SK-N-SH (cell line): Measurements from ENCODE around the gene KIF21B.

Experiments used
- CHD2 ChIP-seq: fragments of 150-350 bp; IDR thresholded peaks from 2 replicates; pipeline ENCODE4 v1.6.1; 2018; ENCODE audit warnings: low read length; ENCODE audit not compliant: partially characterized antibody
- EZH2phosphoT487 ChIP-seq: fragments of 200-600 bp; sonication (generic); IDR thresholded peaks from 2 replicates; pipeline ENCODE4 v1.6.1; 2017; ENCODE audit warnings: low read depth, mixed run types, mild to moderate bottlenecking, antibody characterized with exemption, moderate library complexity, borderline replicate concordance
- FOXM1 ChIP-seq: IDR thresholded peaks from 2 replicates; pipeline ENCODE4 v1.4.0; 2012; ENCODE audit warnings: low read depth, mild to moderate bottlenecking
- RAD21 ChIP-seq: IDR thresholded peaks from 2 replicates; pipeline ENCODE4 v1.6.1; 2012; ENCODE audit warnings: mild to moderate bottlenecking, low read length
- SIN3A ChIP-seq: IDR thresholded peaks from 2 replicates; pipeline ENCODE4 v1.6.1; 2012; ENCODE audit warnings: low read depth, mild to moderate bottlenecking, low read length, moderate library complexity, borderline replicate concordance
- SMC3 ChIP-seq: IDR thresholded peaks from 2 replicates; pipeline ENCODE4 v1.6.1; 2012; ENCODE audit warnings: low read depth, low read length, improper control_type of control experiment
- TCF12 ChIP-seq: IDR thresholded peaks from 2 replicates; pipeline ENCODE4 v1.4.0; 2012
- TF ChIP-seq, protein P1 (sequence below): IDR thresholded peaks from 2 replicates; pipeline ENCODE4; 2012
- TF ChIP-seq, protein P2 (sequence below): fragments of 200-600 bp; sonication (generic); IDR thresholded peaks from 2 replicates; pipeline ENCODE4 v1.6.1; 2017; ENCODE audit warnings: antibody characterized with exemption, mild to moderate bottlenecking, moderate library complexity
- TF ChIP-seq, protein P3 (sequence below): IDR thresholded peaks from 2 replicates; pipeline ENCODE4 v1.4.0; 2012; ENCODE audit warnings: low read depth
- TF ChIP-seq, protein P4 (sequence below): fragments of 150-350 bp; IDR thresholded peaks from 2 replicates; pipeline ENCODE4 v1.6.1; 2017; ENCODE audit warnings: antibody characterized with exemption, low read length, low read depth, borderline replicate concordance

DNA sequence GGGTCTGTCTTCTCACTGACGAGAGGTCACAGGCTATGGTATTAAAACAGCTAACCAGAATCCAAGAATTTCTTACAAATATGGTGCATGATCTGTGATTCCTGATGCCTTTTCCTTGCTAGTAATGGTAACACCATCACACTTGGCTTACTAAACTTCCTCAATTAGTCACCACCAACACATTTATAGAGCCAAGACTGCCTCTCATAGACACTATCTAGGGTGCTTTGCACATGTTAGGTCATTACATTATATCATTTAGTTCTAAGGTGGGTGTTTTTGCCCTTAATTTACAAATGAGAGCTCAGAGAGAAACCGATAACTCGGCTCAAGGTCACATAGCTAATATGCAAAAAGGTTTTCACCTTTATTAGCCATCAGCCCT lies 8.7 kb downstream of the KIF21B start:
- TF ChIP-seq SMC3 (no peak), TCF12 (no peak), FOXM1 (no peak), RAD21 (no peak), EZH2phosphoT487 (no peak), CHD2 (no peak), SIN3A (no peak)
- TF ChIP-seq, protein P1, sequence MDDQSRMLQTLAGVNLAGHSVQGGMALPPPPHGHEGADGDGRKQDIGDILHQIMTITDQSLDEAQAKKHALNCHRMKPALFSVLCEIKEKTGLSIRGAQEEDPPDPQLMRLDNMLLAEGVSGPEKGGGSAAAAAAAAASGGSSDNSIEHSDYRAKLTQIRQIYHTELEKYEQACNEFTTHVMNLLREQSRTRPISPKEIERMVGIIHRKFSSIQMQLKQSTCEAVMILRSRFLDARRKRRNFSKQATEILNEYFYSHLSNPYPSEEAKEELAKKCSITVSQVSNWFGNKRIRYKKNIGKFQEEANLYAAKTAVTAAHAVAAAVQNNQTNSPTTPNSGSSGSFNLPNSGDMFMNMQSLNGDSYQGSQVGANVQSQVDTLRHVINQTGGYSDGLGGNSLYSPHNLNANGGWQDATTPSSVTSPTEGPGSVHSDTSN = no peak
- TF ChIP-seq, protein P2, sequence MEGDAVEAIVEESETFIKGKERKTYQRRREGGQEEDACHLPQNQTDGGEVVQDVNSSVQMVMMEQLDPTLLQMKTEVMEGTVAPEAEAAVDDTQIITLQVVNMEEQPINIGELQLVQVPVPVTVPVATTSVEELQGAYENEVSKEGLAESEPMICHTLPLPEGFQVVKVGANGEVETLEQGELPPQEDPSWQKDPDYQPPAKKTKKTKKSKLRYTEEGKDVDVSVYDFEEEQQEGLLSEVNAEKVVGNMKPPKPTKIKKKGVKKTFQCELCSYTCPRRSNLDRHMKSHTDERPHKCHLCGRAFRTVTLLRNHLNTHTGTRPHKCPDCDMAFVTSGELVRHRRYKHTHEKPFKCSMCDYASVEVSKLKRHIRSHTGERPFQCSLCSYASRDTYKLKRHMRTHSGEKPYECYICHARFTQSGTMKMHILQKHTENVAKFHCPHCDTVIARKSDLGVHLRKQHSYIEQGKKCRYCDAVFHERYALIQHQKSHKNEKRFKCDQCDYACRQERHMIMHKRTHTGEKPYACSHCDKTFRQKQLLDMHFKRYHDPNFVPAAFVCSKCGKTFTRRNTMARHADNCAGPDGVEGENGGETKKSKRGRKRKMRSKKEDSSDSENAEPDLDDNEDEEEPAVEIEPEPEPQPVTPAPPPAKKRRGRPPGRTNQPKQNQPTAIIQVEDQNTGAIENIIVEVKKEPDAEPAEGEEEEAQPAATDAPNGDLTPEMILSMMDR = no peak
- TF ChIP-seq, protein P3, sequence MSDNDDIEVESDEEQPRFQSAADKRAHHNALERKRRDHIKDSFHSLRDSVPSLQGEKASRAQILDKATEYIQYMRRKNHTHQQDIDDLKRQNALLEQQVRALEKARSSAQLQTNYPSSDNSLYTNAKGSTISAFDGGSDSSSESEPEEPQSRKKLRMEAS = no peak
- TF ChIP-seq, protein P4, sequence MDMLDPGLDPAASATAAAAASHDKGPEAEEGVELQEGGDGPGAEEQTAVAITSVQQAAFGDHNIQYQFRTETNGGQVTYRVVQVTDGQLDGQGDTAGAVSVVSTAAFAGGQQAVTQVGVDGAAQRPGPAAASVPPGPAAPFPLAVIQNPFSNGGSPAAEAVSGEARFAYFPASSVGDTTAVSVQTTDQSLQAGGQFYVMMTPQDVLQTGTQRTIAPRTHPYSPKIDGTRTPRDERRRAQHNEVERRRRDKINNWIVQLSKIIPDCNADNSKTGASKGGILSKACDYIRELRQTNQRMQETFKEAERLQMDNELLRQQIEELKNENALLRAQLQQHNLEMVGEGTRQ = no peak
